Endothelial cell of umbilical vein (primary cell): Measurements from ENCODE around the gene ERBB4.

Experiments used
- EZH2 ChIP-seq: IDR thresholded peaks from 2 replicates; pipeline ENCODE4 v1.6.1; 2012; ENCODE audit warnings: borderline replicate concordance, low read depth, mild to moderate bottlenecking, moderate library complexity, low read length, inconsistent platforms; ENCODE audit not compliant: severe bottlenecking
- GATA2 ChIP-seq: IDR thresholded peaks from 2 replicates; pipeline ENCODE4 v1.7.0; 2011; ENCODE audit warnings: low read depth, mild to moderate bottlenecking, moderate library complexity, mixed read lengths, low read length; ENCODE audit not compliant: insufficient read length, insufficient read depth
- MYC ChIP-seq: IDR thresholded peaks from one replicate; pipeline ENCODE4 v1.6.1; 2011; ENCODE audit warnings: mild to moderate bottlenecking, low read depth, low read length
- POLR2A ChIP-seq: IDR thresholded peaks from 2 replicates; pipeline ENCODE4 v1.6.1; 2012; ENCODE audit warnings: low read depth, mild to moderate bottlenecking, control low read depth, low read length
- TF ChIP-seq, protein P1 (sequence below), 2 donors: IDR thresholded peaks; 1 replicate in 1 of 2; 2 replicates in 1 of 2; pipeline ENCODE4 v1.5.1; 2011; ENCODE audit warnings: low read length in 2 of 2, mild to moderate bottlenecking in 2 of 2, moderate library complexity in 2 of 2, control low read depth in 1 of 2, inconsistent platforms in 1 of 2, low read depth in 1 of 2; ENCODE audit not compliant: insufficient read depth in 1 of 2; ENCODE audit errors: extremely low read depth in 1 of 2

DNA sequence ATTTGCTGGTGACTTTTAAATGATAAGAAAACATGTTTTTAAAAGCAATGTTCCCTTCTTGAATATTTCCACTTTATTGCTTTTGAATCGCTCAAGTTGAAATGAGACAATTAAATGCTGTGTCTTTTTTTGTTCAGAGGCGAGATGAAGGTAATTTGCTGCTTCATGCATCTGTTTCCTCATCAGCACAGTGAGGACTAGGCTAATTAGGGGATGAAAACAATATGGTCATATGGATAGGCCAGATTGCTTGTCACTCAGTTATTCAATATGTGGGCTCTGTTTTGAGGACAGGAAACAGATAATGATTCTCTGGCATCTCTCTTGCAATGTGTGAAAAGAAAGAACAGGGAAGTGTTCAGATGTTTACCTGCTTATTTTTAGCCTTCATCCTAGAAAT lies 61.0 kb downstream of the ERBB4 start:
- TF ChIP-seq, protein P1, sequence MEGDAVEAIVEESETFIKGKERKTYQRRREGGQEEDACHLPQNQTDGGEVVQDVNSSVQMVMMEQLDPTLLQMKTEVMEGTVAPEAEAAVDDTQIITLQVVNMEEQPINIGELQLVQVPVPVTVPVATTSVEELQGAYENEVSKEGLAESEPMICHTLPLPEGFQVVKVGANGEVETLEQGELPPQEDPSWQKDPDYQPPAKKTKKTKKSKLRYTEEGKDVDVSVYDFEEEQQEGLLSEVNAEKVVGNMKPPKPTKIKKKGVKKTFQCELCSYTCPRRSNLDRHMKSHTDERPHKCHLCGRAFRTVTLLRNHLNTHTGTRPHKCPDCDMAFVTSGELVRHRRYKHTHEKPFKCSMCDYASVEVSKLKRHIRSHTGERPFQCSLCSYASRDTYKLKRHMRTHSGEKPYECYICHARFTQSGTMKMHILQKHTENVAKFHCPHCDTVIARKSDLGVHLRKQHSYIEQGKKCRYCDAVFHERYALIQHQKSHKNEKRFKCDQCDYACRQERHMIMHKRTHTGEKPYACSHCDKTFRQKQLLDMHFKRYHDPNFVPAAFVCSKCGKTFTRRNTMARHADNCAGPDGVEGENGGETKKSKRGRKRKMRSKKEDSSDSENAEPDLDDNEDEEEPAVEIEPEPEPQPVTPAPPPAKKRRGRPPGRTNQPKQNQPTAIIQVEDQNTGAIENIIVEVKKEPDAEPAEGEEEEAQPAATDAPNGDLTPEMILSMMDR (IDR thresholded peaks at IDR 0.05; ENCODE audit: extremely low read depth in 1 of 2, insufficient read depth in 1 of 2, low read depth in 1 of 2, low read length in 2 of 2): no peak
- TF ChIP-seq POLR2A (no peak), MYC (no peak), EZH2 (no peak), GATA2 (no peak)
